A549 (cell line): ENCODE results near the gene ARID1B.

Source experiments
- BHLHE40 ChIP-seq: IDR thresholded peaks from 2 replicates; pipeline ENCODE4 v1.6.1; 2012; ENCODE audit warnings: low read depth, low read length, inconsistent platforms
- CEBPB ChIP-seq, 2 experiments: fragments of >200 bp in 1 of 2; sonication (Bioruptor Twin) in 1 of 2; formaldehyde crosslinking in 1 of 2; IDR thresholded peaks; 2 replicates each; pipeline ENCODE4 v1.6.1; 2012 to 2016
- CTCF ChIP-seq: fragments of >200 bp; sonication (Bioruptor Twin); formaldehyde crosslinking; IDR thresholded peaks from 3 replicates; pipeline ENCODE4 v1.5.1; 2016
- FOSL2 ChIP-seq, 2 experiments: fragments of 450-650 bp in 1 of 2; fragments of >200 bp in 1 of 2; sonication (Bioruptor Twin) in 1 of 2; formaldehyde crosslinking; IDR thresholded peaks; 2 replicates each; pipeline versions ENCODE4 v1.5.0 to v1.6.1; 2016 to 2020; ENCODE audit warnings: mild to moderate bottlenecking in 1 of 2, moderate library complexity in 1 of 2
- HOXA7 ChIP-seq: fragments of 250-450 bp; sonication (Bioruptor Pico); IDR thresholded peaks from 2 replicates; pipeline ENCODE4 v1.5.0; 2020; ENCODE audit warnings: mild to moderate bottlenecking, moderate library complexity
- JUN ChIP-seq, 2 experiments: fragments of >200 bp; sonication (Bioruptor Twin); formaldehyde crosslinking; IDR thresholded peaks; 2 replicates in 1 of 2; 3 replicates in 1 of 2; pipeline ENCODE4 v1.6.1; 2016 to 2017
- PBX3 ChIP-seq: IDR thresholded peaks from 2 replicates; pipeline ENCODE4 v1.6.1; 2012
- POLR2A ChIP-seq: IDR thresholded peaks from 2 replicates; pipeline ENCODE4 v1.6.1; 2012; ENCODE audit warnings: mild to moderate bottlenecking, low read length
- RAD21 ChIP-seq, 2 experiments: fragments of >200 bp in 1 of 2; sonication (Bioruptor Twin) in 1 of 2; formaldehyde crosslinking in 1 of 2; IDR thresholded peaks in 1 of 2; conservative IDR thresholded peaks in 1 of 2; 2 replicates in 1 of 2; 3 replicates in 1 of 2; pipeline ENCODE4 v1.6.1; 2012 to 2018; ENCODE audit warnings: inconsistent platforms in 1 of 2
- RARB ChIP-seq: fragments of 250-450 bp; sonication (Bioruptor Pico); IDR thresholded peaks from 2 replicates; pipeline ENCODE4 v1.8.0; 2021; ENCODE audit warnings: mild to moderate bottlenecking, moderate library complexity
- REST ChIP-seq: fragments of 200-600 bp; sonication (generic); IDR thresholded peaks from 2 replicates; pipeline ENCODE4 v1.6.1; 2016; ENCODE audit warnings: antibody characterized with exemption, mild to moderate bottlenecking, moderate library complexity
- SMC3 ChIP-seq: fragments of >200 bp; sonication (Bioruptor Twin); formaldehyde crosslinking; IDR thresholded peaks from 3 replicates; pipeline ENCODE4 v1.6.1; 2018; ENCODE audit warnings: inconsistent platforms
- USF2 ChIP-seq: fragments of 450-650 bp; IDR thresholded peaks from 2 replicates; pipeline ENCODE4 v1.6.1; 2014; ENCODE audit warnings: antibody characterized with exemption

- TF ChIP-seq PBX3 (no peak), CTCF (no peak), POLR2A (no peak), RAD21 (conservative IDR thresholded peaks at IDR 0.05 in 1 of 2, IDR thresholded peaks at IDR 0.05 in 1 of 2) (no peak), FOSL2 (IDR thresholded peaks at IDR 0.05) (no peak), FOSL2 (CRISPR knock-in tag; IDR thresholded peaks at IDR 0.05) (no peak), BHLHE40 (no peak), JUN (IDR thresholded peaks at IDR 0.05) (no peak), USF2 (no peak), SMC3 (no peak), CEBPB (IDR thresholded peaks at IDR 0.05) (no peak), REST (no peak), RARB (CRISPR knock-in tag) (no peak), HOXA7 (CRISPR knock-in tag) (no peak)
Measured at GRCh38 chr6:156747715-156748114, 29.5 kb upstream of the ARID1B start.
